Measurements from ENCODE around the gene MMP2. TPM values are rescaled to one million over a fixed set of nuclear protein-coding genes. Genes with fewer than 3 reads are reported as not detected.

MMP2 gene
- total RNA-seq, 4 donors from 2014 or later, result 52.2 to 214 (median 123) TPM

DNA sequence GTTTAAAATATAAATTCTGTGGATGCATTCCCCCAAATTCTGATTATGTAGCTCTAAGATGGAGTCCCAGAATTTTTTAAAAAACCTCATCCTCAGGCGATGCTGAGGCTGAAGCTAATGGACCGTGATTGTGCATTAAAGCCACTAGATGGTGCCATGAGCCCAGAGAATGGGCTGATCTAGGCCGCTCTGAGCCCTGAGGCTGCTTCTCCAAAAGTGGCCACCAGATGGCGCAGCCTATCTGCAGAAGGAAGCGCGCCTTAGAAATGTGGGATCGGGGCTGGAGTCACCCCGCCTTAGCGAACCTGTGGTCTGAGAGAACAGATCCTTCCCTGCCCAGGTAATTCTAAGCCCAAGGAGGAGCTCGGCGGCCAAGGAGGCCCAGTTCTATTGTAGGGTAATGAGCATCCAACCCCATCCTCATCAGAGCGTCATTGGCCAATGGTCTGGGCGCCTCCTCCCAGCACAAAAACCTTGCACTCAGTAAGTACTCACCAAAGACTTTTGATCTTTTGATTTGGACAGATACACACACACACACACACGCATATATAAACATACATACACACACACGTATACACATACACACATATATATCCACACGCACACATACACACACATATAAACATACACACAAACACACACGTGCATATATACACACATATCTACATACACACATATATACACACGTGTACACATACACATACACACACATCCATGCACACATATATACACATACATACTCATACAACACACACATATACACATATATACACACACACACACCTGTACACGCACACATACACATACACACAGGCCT, 13.7 kb upstream of the MMP2 start:
- peak; percentile 74 to 94 (median 89) for DNase-seq
- Histone ChIP-seq H3K27me3 (no peaks in the 10 kb centered on the region), H3K9me3 (no peaks in the 10 kb centered on the region), H3K4me1 (no peaks in the 10 kb centered on the region), H3K27ac (no peak overlapping the region), H3K36me3 (no peaks in the 10 kb centered on the region), H3K4me3 (no peak overlapping the region)
- TF ChIP-seq, protein P1, sequence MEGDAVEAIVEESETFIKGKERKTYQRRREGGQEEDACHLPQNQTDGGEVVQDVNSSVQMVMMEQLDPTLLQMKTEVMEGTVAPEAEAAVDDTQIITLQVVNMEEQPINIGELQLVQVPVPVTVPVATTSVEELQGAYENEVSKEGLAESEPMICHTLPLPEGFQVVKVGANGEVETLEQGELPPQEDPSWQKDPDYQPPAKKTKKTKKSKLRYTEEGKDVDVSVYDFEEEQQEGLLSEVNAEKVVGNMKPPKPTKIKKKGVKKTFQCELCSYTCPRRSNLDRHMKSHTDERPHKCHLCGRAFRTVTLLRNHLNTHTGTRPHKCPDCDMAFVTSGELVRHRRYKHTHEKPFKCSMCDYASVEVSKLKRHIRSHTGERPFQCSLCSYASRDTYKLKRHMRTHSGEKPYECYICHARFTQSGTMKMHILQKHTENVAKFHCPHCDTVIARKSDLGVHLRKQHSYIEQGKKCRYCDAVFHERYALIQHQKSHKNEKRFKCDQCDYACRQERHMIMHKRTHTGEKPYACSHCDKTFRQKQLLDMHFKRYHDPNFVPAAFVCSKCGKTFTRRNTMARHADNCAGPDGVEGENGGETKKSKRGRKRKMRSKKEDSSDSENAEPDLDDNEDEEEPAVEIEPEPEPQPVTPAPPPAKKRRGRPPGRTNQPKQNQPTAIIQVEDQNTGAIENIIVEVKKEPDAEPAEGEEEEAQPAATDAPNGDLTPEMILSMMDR (IDR thresholded peaks at IDR 0.05), result peak; percentile 66 to 100 (median 99)
- no peak for TF ChIP-seq POLR2A (IDR thresholded peaks at IDR 0.05)

DNA sequence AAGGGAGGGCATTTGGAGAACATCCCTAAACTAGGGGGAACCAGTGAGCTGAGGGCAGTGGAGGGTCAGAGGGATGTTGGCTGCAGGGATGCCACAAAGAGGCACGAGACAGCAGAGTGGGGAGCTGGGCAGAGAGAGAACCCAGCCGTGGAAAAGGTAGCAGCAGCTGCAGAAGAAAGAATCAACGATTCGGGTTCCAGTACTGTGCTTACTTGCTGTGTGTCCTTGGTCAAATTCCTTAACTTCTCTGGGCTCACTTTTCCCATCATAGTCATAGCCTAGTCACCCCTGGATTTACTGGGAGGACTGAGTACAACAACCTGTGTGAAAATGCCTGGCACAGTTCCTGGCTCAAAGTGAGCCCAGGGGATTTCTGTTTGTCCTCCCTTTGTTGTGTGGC, 12.8 kb upstream of the MMP2 start:
- TF ChIP-seq, protein P1 (IDR thresholded peaks at IDR 0.05), result no peak
- TF ChIP-seq POLR2A (IDR thresholded peaks at IDR 0.05), result no peak
- no peaks in the 10 kb centered on the region for H3K36me3 ChIP-seq
- H3K9me3 ChIP-seq, result no peaks in the 10 kb centered on the region
- H3K27me3 ChIP-seq, result no peaks in the 10 kb centered on the region
- no peak for DNase-seq
- H3K4me3 ChIP-seq, result no peak overlapping the region
- H3K4me1 ChIP-seq, result no peaks in the 10 kb centered on the region
- no peak overlapping the region for H3K27ac ChIP-seq

DNA sequence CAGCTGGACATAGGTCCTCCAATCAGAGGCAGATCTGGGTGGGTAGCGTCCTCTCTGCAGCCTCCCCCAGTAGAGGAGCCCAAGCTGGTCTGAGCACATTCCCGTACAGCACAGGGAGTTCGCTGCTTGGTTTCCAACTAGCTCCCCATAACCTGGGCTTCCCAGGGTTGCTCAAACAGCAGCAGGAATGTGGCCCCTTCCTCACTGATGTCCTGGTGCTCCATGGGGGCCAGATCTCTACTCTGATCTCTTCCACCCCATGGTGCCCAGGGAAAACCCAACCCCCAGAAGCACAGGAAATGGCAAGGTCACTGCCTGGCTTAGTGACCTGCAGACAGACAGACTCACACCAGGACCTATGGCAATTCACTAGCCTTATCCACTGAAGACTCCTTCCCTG, 11.1 kb upstream of the MMP2 start:
- no peak overlapping the region for H3K27ac ChIP-seq
- H3K4me1 ChIP-seq, result no peaks in the 10 kb centered on the region
- no peaks in the 10 kb centered on the region for H3K9me3 ChIP-seq
- TF ChIP-seq, protein P1 (IDR thresholded peaks at IDR 0.05), result no peak
- TF ChIP-seq POLR2A (IDR thresholded peaks at IDR 0.05), result no peak
- H3K36me3 ChIP-seq, result no peaks in the 10 kb centered on the region
- no peaks in the 10 kb centered on the region for H3K27me3 ChIP-seq
- no peak overlapping the region for H3K4me3 ChIP-seq
- no peak for DNase-seq

- Histone ChIP-seq H3K4me1 (no peaks in the 10 kb centered on the region), H3K9me3 (no peaks in the 10 kb centered on the region), H3K27ac (no peak overlapping the region), H3K4me3 (no peak overlapping the region), H3K36me3 (no peaks in the 10 kb centered on the region), H3K27me3 (no peaks in the 10 kb centered on the region)
- TF ChIP-seq POLR2A (IDR thresholded peaks at IDR 0.05), result no peak
- TF ChIP-seq, protein P1 (IDR thresholded peaks at IDR 0.05), result no peak
- DNase-seq, result no peak
Observed at GRCh38 chr16:55468352-55468990, 10.5 kb upstream of the MMP2 start.

DNA sequence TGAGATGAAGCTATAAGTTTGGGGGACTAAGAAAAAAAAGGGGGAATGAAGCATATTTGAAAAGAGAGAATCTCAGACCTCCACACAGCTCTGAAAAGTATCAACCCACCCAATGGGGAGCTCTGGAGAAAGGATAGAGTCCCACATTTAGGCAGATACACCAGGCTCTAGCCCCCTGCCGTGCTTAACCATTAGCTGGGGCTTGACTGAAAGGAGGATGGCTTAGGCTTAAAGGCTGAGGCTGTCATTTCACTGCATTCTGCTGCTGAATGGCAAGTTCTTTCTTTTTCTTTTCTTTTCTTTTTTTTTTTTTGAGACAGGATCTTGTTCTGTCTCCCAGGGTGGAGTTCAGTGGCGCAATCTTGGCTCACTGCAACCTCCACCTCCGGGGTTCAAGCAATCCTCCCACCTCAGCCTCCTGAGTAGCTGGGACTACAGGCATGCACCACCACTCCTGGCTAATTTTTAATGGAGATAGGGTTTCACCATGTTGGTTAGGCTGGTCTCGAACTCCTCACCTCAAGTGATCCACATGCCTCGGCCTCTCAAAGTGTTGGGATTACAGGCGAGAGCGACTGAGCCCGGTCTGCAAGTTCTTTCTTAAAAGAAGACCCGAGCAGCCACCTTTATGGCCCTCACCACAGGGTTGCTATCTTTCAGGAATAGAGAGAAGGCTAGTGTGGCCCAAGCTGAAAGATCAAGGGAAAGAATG, 9.0 kb upstream of the MMP2 start:
- Histone ChIP-seq H3K27me3 (no peaks in the 10 kb centered on the region), H3K9me3 (no peaks in the 10 kb centered on the region), H3K4me3 (no peak overlapping the region), H3K36me3 (no peaks in the 10 kb centered on the region), H3K4me1 (no peaks in the 10 kb centered on the region), H3K27ac (no peak overlapping the region)
- DNase-seq, result no peak
- TF ChIP-seq, protein P1 (IDR thresholded peaks at IDR 0.05), result no peak
- TF ChIP-seq POLR2A (IDR thresholded peaks at IDR 0.05), result no peak

All from Peyer's patch (tissue), 4 donors.